ENCODE measurements around the gene RNPEPL1. TPM values are rescaled to one million over a fixed set of nuclear protein-coding genes. Genes with fewer than 3 reads are reported as not detected.

The RNPEPL1 gene
- total and polyA plus RNA-seq, 10 of the 15 experiments (the other 5 are each of a cell fraction or from before 2014, with no cell fraction given), result 0.24 to 49.5 (median 6.8) TPM

DNA sequence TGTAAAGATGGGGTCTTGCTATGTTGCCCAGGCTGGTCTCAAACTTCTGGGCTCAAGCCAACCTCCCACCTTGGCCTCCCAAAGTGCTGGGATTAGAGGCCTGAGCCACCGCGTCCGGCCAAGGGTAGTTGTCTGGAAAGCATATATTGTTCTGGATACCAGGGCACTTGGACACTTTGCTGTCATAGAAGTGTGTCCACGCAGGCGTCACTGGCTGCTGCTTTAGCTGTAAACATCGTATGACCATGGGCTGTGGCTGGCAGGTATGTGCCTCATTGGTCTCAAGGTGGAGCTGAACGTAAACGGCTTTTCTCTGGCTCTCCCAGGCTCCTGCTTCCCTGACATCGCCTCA is 53.8 kb downstream of the RNPEPL1 start:
- intact Hi-C loops (cut with micrococcal nuclease; ENCODE audit: unreplicated experiment) (no loop called here), in situ Hi-C loops (cut with MboI) (no loop called here)
- TF ChIP-seq EED (IDR thresholded peaks at IDR 0.05; ENCODE audit: low read depth), result no peak
- no peak for TF ChIP-seq ASH2L (IDR thresholded peaks at IDR 0.05; ENCODE audit: borderline replicate concordance, low read depth)
- no peak for TF ChIP-seq POLR2A (IDR thresholded peaks at IDR 0.05; ENCODE audit: low read depth, low read length)
- no peak for TF ChIP-seq MYB (IDR thresholded peaks at IDR 0.05; ENCODE audit: borderline replicate concordance, low read depth, low read length)
- TF ChIP-seq SIN3A (IDR thresholded peaks at IDR 0.05; ENCODE audit: low read depth, low read length), result no peak
- no peak for TF ChIP-seq NR2F1 (conservative IDR thresholded peaks at IDR 0.05)
- TF ChIP-seq ZNF207 (IDR thresholded peaks at IDR 0.05; ENCODE audit: borderline replicate concordance), result no peak
- TF ChIP-seq SREBF1 (IDR thresholded peaks at IDR 0.05; ENCODE audit: low read length), result no peak
- no peak for TF ChIP-seq NFXL1 (IDR thresholded peaks at IDR 0.05; ENCODE audit: borderline replicate concordance)
- TF ChIP-seq, protein P1, sequence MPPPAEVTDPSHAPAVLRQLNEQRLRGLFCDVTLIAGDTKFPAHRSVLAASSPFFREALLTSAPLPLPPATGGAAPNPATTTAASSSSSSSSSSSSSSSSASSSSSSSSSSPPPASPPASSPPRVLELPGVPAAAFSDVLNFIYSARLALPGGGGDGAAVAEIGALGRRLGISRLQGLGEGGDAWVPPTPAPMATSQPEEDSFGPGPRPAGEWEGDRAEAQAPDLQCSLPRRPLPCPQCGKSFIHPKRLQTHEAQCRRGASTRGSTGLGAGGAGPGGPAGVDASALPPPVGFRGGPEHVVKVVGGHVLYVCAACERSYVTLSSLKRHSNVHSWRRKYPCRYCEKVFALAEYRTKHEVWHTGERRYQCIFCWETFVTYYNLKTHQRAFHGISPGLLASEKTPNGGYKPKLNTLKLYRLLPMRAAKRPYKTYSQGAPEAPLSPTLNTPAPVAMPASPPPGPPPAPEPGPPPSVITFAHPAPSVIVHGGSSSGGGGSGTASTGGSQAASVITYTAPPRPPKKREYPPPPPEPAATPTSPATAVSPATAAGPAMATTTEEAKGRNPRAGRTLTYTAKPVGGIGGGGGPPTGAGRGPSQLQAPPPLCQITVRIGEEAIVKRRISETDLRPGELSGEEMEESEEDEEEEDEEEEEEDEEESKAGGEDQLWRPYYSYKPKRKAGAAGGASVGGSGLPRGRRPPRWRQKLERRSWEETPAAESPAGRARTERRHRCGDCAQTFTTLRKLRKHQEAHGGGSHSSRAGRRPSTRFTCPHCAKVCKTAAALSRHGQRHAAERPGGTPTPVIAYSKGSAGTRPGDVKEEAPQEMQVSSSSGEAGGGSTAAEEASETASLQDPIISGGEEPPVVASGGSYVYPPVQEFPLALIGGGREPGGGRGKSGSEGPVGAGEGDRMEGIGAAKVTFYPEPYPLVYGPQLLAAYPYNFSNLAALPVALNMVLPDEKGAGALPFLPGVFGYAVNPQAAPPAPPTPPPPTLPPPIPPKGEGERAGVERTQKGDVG (CRISPR knock-in tag; IDR thresholded peaks at IDR 0.05), result no peak
- TF ChIP-seq FOXK2 (IDR thresholded peaks at IDR 0.05), result no peak
- TF ChIP-seq BRCA1 (IDR thresholded peaks at IDR 0.05; ENCODE audit: low read depth, low read length), result no peak
- Histone ChIP-seq H2AFZ (ENCODE audit: control insufficient read depth, low read depth, low read length) (no peak overlapping the region), H3K27me3 (replicated peaks in 1 of 2; ENCODE audit: control insufficient read depth in 2 of 2, insufficient read depth in 2 of 2, low read length in 1 of 2) (no peaks in the 10 kb centered on the region), H3K79me2 (ENCODE audit: control insufficient read depth, insufficient read depth, low read length) (no peaks in the 10 kb centered on the region), H3K9ac (ENCODE audit: control insufficient read depth, insufficient read depth, low read length) (no peak overlapping the region), H3K9me3 (replicated peaks; ENCODE audit: control insufficient read depth, insufficient read depth, low read length) (peaks cover 8% of the 10 kb centered on the region), H3K4me2 (ENCODE audit: control insufficient read depth, insufficient read depth) (no peak overlapping the region), H3K4me3 (no peak overlapping the region), H3K27ac (ENCODE audit: control insufficient read depth, insufficient read depth) (peak overlapping the region; percentile 23), H3K36me3 (ENCODE audit: control insufficient read depth in 2 of 2, insufficient read depth in 2 of 2, low read length in 1 of 2) (no peaks in the 10 kb centered on the region), H3K4me1 (ENCODE audit: control insufficient read depth, insufficient read depth, low read length) (peaks cover 49% of the 10 kb centered on the region), H4K20me1 (ENCODE audit: control insufficient read depth, insufficient read depth) (no peaks in the 10 kb centered on the region)
- ChIA-PET SMC1A (ENCODE audit: uncharacterized antibody, unreplicated experiment) (interaction anchor here (0.9 to 2.9 kb wide), 6 partner anchors 38 to 108 kb away, joined by 3 to 13 read pairs (median 5); no protein-coding TSS in a partner anchor), RAD21 (ENCODE audit: unreplicated experiment) (interaction anchor here (1.2 to 2.5 kb wide), 4 partner anchors 35 to 108 kb away, joined by 3 to 12 read pairs (median 6); partner anchors contain the start of gene CAPN10), CTCF (interaction anchor here (1.1 to 3.1 kb wide), 3 partner anchors 38 to 108 kb away, joined by 3 to 17 read pairs (median 12); no protein-coding TSS in a partner anchor), POLR2A (interaction anchor here (0.7 to 2.0 kb wide), 5 partner anchors 36 to 61 kb away, joined by 3 to 9 read pairs (median 5); partner anchors contain the start of gene CAPN10)
- WGBS (ENCODE audit: insufficient coverage, insufficient replicate concordance, low lambda C conversion rate, missing lambda C conversion rate), result 79% methylated on average over 8 of the region's 9 CpGs
- FAIRE-seq (no peak), DNase-seq (ENCODE audit: low read depth, low spot score) (no peak), ATAC-seq (no peak)
- no TSS peak for BruUV-seq (replicated peaks)

All from GM12878 (cell line).